ENCODE data around the gene KRTAP2-4.

DNA sequence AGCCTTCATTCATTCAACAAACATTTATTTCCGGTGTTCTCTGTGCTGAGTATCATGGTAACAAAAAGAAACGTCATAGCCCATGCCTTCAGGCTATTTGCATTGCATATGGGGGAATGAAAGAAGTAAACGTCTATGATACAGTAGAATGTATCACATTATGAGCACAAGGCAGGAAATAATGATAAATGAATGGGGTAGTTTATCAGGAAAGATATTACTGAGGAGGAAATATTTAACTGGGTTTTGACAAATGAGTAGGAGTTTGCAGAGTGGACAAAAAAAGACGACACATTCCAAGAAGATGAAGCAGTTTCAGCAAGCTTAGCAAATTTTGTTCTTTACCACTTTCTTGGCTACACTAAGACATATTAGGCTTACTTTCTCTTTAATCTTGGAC lies 16.9 kb upstream of the KRTAP2-4 start:
- TF ChIP-seq REST (IDR thresholded peaks at IDR 0.05; ENCODE audit: insufficient read depth in 1 of 2, low read depth in 2 of 2, low read length in 2 of 2) (no peak), POLR2AphosphoS5 (IDR thresholded peaks at IDR 0.05; ENCODE audit: low read depth, low read length) (no peak), TAF1 (IDR thresholded peaks at IDR 0.05; ENCODE audit: borderline replicate concordance, insufficient read depth, low read length) (no peak)

Data from PFSK-1 (cell line).